ENCODE data around the gene GPSM3.

DNA sequence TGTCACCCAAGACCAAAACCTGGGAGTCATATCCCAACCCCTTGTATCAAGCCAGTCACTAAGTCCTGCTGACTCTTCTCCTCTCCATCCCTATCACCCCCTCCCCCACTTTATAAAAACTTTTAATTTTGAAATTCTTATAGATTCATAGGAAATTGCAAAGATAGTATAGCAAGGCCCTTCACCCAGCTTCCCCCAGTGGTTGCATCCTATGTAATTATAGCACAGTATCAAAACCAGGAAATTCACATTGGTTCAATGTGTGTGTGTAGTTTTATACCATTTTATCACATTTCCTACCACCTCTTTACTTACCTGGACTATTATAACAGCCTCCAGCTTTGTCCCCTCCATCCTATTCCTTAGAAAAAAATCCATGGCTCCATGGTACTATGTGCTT is 34.4 kb downstream of the GPSM3 start:
- TF ChIP-seq, protein P1, sequence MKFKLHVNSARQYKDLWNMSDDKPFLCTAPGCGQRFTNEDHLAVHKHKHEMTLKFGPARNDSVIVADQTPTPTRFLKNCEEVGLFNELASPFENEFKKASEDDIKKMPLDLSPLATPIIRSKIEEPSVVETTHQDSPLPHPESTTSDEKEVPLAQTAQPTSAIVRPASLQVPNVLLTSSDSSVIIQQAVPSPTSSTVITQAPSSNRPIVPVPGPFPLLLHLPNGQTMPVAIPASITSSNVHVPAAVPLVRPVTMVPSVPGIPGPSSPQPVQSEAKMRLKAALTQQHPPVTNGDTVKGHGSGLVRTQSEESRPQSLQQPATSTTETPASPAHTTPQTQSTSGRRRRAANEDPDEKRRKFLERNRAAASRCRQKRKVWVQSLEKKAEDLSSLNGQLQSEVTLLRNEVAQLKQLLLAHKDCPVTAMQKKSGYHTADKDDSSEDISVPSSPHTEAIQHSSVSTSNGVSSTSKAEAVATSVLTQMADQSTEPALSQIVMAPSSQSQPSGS (CRISPR knock-in tag; IDR thresholded peaks at IDR 0.05; ENCODE audit: borderline replicate concordance, low read depth): no peak
- TF ChIP-seq RELA (CRISPR knock-in tag; IDR thresholded peaks at IDR 0.05; ENCODE audit: borderline replicate concordance) (no peak), NR2C2 (CRISPR knock-in tag; IDR thresholded peaks at IDR 0.05) (no peak)
- TF ChIP-seq, protein P2, sequence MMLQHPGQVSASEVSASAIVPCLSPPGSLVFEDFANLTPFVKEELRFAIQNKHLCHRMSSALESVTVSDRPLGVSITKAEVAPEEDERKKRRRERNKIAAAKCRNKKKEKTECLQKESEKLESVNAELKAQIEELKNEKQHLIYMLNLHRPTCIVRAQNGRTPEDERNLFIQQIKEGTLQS (CRISPR knock-in tag; conservative IDR thresholded peaks at IDR 0.05): no peak
- TF ChIP-seq, protein P3, sequence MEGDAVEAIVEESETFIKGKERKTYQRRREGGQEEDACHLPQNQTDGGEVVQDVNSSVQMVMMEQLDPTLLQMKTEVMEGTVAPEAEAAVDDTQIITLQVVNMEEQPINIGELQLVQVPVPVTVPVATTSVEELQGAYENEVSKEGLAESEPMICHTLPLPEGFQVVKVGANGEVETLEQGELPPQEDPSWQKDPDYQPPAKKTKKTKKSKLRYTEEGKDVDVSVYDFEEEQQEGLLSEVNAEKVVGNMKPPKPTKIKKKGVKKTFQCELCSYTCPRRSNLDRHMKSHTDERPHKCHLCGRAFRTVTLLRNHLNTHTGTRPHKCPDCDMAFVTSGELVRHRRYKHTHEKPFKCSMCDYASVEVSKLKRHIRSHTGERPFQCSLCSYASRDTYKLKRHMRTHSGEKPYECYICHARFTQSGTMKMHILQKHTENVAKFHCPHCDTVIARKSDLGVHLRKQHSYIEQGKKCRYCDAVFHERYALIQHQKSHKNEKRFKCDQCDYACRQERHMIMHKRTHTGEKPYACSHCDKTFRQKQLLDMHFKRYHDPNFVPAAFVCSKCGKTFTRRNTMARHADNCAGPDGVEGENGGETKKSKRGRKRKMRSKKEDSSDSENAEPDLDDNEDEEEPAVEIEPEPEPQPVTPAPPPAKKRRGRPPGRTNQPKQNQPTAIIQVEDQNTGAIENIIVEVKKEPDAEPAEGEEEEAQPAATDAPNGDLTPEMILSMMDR (IDR thresholded peaks at IDR 0.05): no peak
